Lung (tissue), 12 donors: ENCODE measurements around the gene ZSWIM2. TPM values are rescaled to one million over a fixed set of nuclear protein-coding genes. Genes with fewer than 3 reads are reported as not detected.

Experiments used
- ATAC-seq: fragments of 200-7000 bp; cut with Tn5 transposase; one replicate; pipeline ENCODE4 v1.9.1; 2020; ENCODE audit warnings: moderate number of reproducible peaks; ENCODE audit not compliant: insufficient read depth, low FRiP score
- DNase-seq, 3 donors: peaks; one replicate each; pipeline ENCODE4 v3.0.0-alpha.2; 2013 to 2017
- H3K27ac ChIP-seq, 2 donors: one replicate each; pipeline ENCODE4 v1.5.1; 2013; ENCODE audit warnings: mild to moderate bottlenecking in 2 of 2, moderate library complexity in 2 of 2, control low read depth in 1 of 2, inconsistent platforms in 1 of 2, low read depth in 1 of 2, low read length in 1 of 2
- H3K27me3 ChIP-seq, 3 donors: one replicate each; pipeline ENCODE4 v1.5.1; 2013; ENCODE audit warnings: low read length in 2 of 3; ENCODE audit not compliant: control insufficient read depth in 3 of 3, insufficient read depth in 3 of 3
- H3K36me3 ChIP-seq, 4 donors: one replicate each; pipeline ENCODE4 v1.5.1; 2013; ENCODE audit warnings: low read length in 4 of 4, mild to moderate bottlenecking in 1 of 4, moderate library complexity in 1 of 4; ENCODE audit not compliant: control insufficient read depth in 4 of 4, insufficient read depth in 4 of 4
- H3K4me1 ChIP-seq, 5 donors: one replicate each; pipeline ENCODE4 v1.5.1; 2013; ENCODE audit warnings: low read length in 5 of 5, mild to moderate bottlenecking in 2 of 5, moderate library complexity in 1 of 5; ENCODE audit not compliant: control insufficient read depth in 5 of 5, insufficient read depth in 5 of 5
- H3K4me3 ChIP-seq: one replicate; pipeline ENCODE4 v1.5.1; 2013; ENCODE audit warnings: mild to moderate bottlenecking, control low read depth, moderate library complexity
- H3K9ac ChIP-seq, 2 donors: one replicate each; pipeline ENCODE4 v1.5.1; 2013; ENCODE audit warnings: low read length in 2 of 2, control low read depth in 1 of 2; ENCODE audit not compliant: insufficient read depth in 1 of 2
- H3K9me3 ChIP-seq, 4 donors: one replicate each; pipeline ENCODE4 v1.5.1; 2013; ENCODE audit warnings: low read length in 3 of 4, mild to moderate bottlenecking in 1 of 4, moderate library complexity in 1 of 4; ENCODE audit not compliant: control insufficient read depth in 4 of 4, insufficient read depth in 3 of 4
- CTCF ChIP-seq: IDR thresholded peaks from 2 replicates; pipeline ENCODE4 v1.5.1; 2012; ENCODE audit warnings: mild to moderate bottlenecking; ENCODE audit errors: control extremely low read depth, extremely low read depth
- WGBS, 2 donors: extraction: QIAGEN DNeasy Blood & Tissue Kit; methylation state at CpG; one replicate each; pipeline ENCODE4 v1.1.7; 2013; 5-methylcytosine and 5-hydroxymethylcytosine counted together
- polyA plus RNA-seq, 2 donors: library from polyadenylated mRNA; stranded (reverse); fragments of 200-250 nt; gene quantifications; one replicate each; pipeline ENCODE4 v1.2.1, GENCODE V29; 2013
- total RNA-seq, 2 donors: library from RNA; depleted of rRNA in 1 of 2; stranded (reverse); fragments of >200 nt in 1 of 2; gene quantifications; one replicate each; pipeline ENCODE4 v1.2.1, GENCODE V29; 2014 to 2021
- donor health status: control.
- donor health status: control.
- donor health status: Bipolar disorder and iron deficiency.
- donor health status: healthy.
- donor health status: DM: yes; HTN: yes; CAD: no.

The ZSWIM2 gene
- total and polyA plus RNA-seq, 4 donors, result not detected

GRCh38 chr2:186889101-186889879 is 40.3 kb upstream of the ZSWIM2 start:
- Histone ChIP-seq H3K27me3 (no peaks in the 10 kb centered on the region), H3K36me3 (no peaks in the 10 kb centered on the region), H3K4me1 (peaks cover 0 to 9% (median 0%) of the 10 kb centered on the region in 5 donors), H3K9me3 (no peaks in the 10 kb centered on the region), H3K27ac (no peak overlapping the region), H3K9ac (no peak overlapping the region), H3K4me3 (no peak overlapping the region)
- 23 to 41% methylated on average over 7 of the region's 7 CpGs for WGBS, 2 donors
- peak in 1 of 3 donors; percentile 25 for DNase-seq
- no peak for ATAC-seq
- no peak for TF ChIP-seq CTCF

- ATAC-seq (peak; percentile 29), DNase-seq (peak in 2 of 3 donors; percentile 69 to 78)
- no peaks in the 10 kb centered on the region for H3K9me3 ChIP-seq
- H3K9ac ChIP-seq, result no peak overlapping the region
- no peak overlapping the region for H3K27ac ChIP-seq
- H3K36me3 ChIP-seq, result no peaks in the 10 kb centered on the region
- H3K4me1 ChIP-seq, result peaks cover 0 to 7% (median 2%) of the 10 kb centered on the region in 5 donors
- no peak for TF ChIP-seq CTCF
- no peak overlapping the region for H3K4me3 ChIP-seq
- WGBS, 2 donors, result 53 to 57% methylated on average over 7 of the region's 7 CpGs
- H3K27me3 ChIP-seq, result no peaks in the 10 kb centered on the region
Measured at GRCh38 chr2:186887107-186888090, 38.4 kb upstream of the ZSWIM2 start.

- Histone ChIP-seq H3K27ac (no peak overlapping the region), H3K9me3 (peaks cover 0 to 2% (median 0%) of the 10 kb centered on the region in 4 donors), H3K27me3 (no peaks in the 10 kb centered on the region), H3K4me1 (peaks cover 0 to 3% (median 0%) of the 10 kb centered on the region in 5 donors), H3K9ac (no peak overlapping the region), H3K36me3 (no peaks in the 10 kb centered on the region), H3K4me3 (no peak overlapping the region)
- 15 to 28% methylated on average over 1 of the region's 1 CpG for WGBS, 2 donors
- ATAC-seq (no peak), DNase-seq (peak in 2 of 3 donors; percentile 43 to 66)
- no peak for TF ChIP-seq CTCF
Measured at GRCh38 chr2:186884587-186884986, 35.6 kb upstream of the ZSWIM2 start.
